Caco-2 (cell line): Measurements from ENCODE around the gene NAP1L3. TPM values are rescaled to one million over a fixed set of nuclear protein-coding genes. Genes with fewer than 3 reads are reported as not detected.

Experiments
- BruUV-seq: library from RNA; stranded (reverse); fragments of 400-500 nt; replicated peaks from 2 replicates; lab custom pipeline; 2021; lab: Mats Ljungman, UMichigan
- CTCF ChIA-PET: fragments of 300-600 bp; sonication (Branson Sonifier 250); formaldehyde crosslinking; loops from one replicate; lab custom pipeline; 2022; ENCODE audit warnings: antibody characterized with exemption; lab: Charles Lee
- POLR2A ChIA-PET: fragments of 300-600 bp; sonication (Branson Sonifier 250); formaldehyde crosslinking; loops from one replicate; lab custom pipeline; 2022; ENCODE audit warnings: antibody characterized with exemption; lab: Charles Lee
- DNase-seq, 2 experiments: peaks; one replicate each; pipeline versions ENCODE4 v3.0.0 to v3.0.0-alpha.2; 2020 to 2022
- H3K27me3 ChIP-seq: replicated peaks from 2 replicates; pipeline ENCODE4 v1.6.0; 2011; ENCODE audit warnings: low read length; ENCODE audit not compliant: control insufficient read depth, insufficient read depth
- H3K36me3 ChIP-seq: 2 replicates; pipeline ENCODE4 v1.5.1; 2011; ENCODE audit warnings: low read length; ENCODE audit not compliant: control insufficient read depth, insufficient read depth
- H3K4me1 ChIP-seq: fragments of 250-450 bp; sonication (Bioruptor Pico); 2 replicates; pipeline ENCODE4 v1.5.1; 2020; ENCODE audit warnings: mild to moderate bottlenecking
- H3K4me3 ChIP-seq: 2 replicates; pipeline ENCODE4 v1.5.1; 2011; ENCODE audit warnings: low read depth, mild to moderate bottlenecking, control low read depth, low read length
- H3K9me3 ChIP-seq: fragments of 250-450 bp; sonication (Bioruptor Pico); 2 replicates; pipeline ENCODE4 v1.5.1; 2020; ENCODE audit warnings: mild to moderate bottlenecking, moderate library complexity
- H3K27ac Mint-ChIP-seq: one replicate; pipeline ENCODE4 v1.8.0; 2022; ENCODE audit warnings: mixed read lengths; ENCODE audit not compliant: unreplicated experiment
- H3K27me3 Mint-ChIP-seq: one replicate; pipeline ENCODE4 v1.8.0; 2022; ENCODE audit warnings: mixed read lengths; ENCODE audit not compliant: insufficient read depth, unreplicated experiment
- H3K36me3 Mint-ChIP-seq: one replicate; pipeline ENCODE4 v1.8.0; 2022; ENCODE audit warnings: mild to moderate bottlenecking, mixed read lengths; ENCODE audit not compliant: insufficient read depth, unreplicated experiment
- H3K4me1 Mint-ChIP-seq: one replicate; pipeline ENCODE4 v1.8.0; 2022; ENCODE audit warnings: low read depth, mixed read lengths; ENCODE audit not compliant: unreplicated experiment
- H3K4me3 Mint-ChIP-seq: one replicate; pipeline ENCODE4 v1.8.0; 2022; ENCODE audit warnings: mild to moderate bottlenecking, moderate library complexity, mixed read lengths; ENCODE audit not compliant: unreplicated experiment
- H3K9me3 Mint-ChIP-seq: one replicate; pipeline ENCODE4 v1.8.0; 2022; ENCODE audit warnings: mixed read lengths; ENCODE audit not compliant: unreplicated experiment
- CTCF ChIP-seq, 2 experiments: fragments of 200-600 bp in 1 of 2; IDR thresholded peaks; 1 replicate in 1 of 2; 2 replicates in 1 of 2; pipeline versions ENCODE4 v1.5.1 to v1.8.0; 2011 to 2022; ENCODE audit warnings: antibody characterized with exemption in 1 of 2, control low read depth in 1 of 2, inconsistent platforms in 1 of 2, low read depth in 1 of 2, low read length in 1 of 2, mild to moderate bottlenecking in 1 of 2, moderate library complexity in 1 of 2; ENCODE audit not compliant: insufficient read depth in 1 of 2, severe bottlenecking in 1 of 2, unreplicated experiment in 1 of 2
- intact Hi-C: fragments of 100-400 bp; cut with micrococcal nuclease; formaldehyde crosslinking; loops from one replicate; pipeline ENCODE4 v1.10.0; 2022; ENCODE audit not compliant: unreplicated experiment
- total RNA-seq: library from RNA; stranded (reverse); gene quantifications from 2 replicates; pipeline ENCODE4 v1.2.3, GENCODE V29; 2022

The NAP1L3 gene
- total RNA-seq, 1 experiment from 2014 or later = not detected

GRCh38 chrX:93695981-93696380, 22.6 kb upstream of the NAP1L3 start:
- H3K27me3 ChIP-seq = no peaks in the 10 kb centered on the region
- no TSS peak for BruUV-seq
- Mint-ChIP-seq H3K27me3 (peaks cover 3% of the 10 kb centered on the region), H3K4me3 (no peak overlapping the region), H3K36me3 (no peaks in the 10 kb centered on the region), H3K9me3 (no peaks in the 10 kb centered on the region), H3K27ac (no peak overlapping the region), H3K4me1 (no peaks in the 10 kb centered on the region)
- DNase-seq = no peak
- H3K4me3 ChIP-seq = no peak overlapping the region
- POLR2A ChIA-PET = no interaction called here
- CTCF ChIA-PET = no interaction called here
- no peaks in the 10 kb centered on the region for H3K4me1 ChIP-seq
- intact Hi-C loops = no loop called here
- no peaks in the 10 kb centered on the region for H3K36me3 ChIP-seq
- no peak for TF ChIP-seq CTCF (IDR thresholded peaks at IDR 0.05; ENCODE audit: insufficient read depth in 1 of 2, low read depth in 1 of 2, low read length in 1 of 2, severe bottlenecking in 1 of 2, unreplicated experiment in 1 of 2)
- no peaks in the 10 kb centered on the region for H3K9me3 ChIP-seq

GRCh38 chrX:93673869-93674271, 492 bp upstream of the NAP1L3 start, which contains the start of gene FAM133A:
TSS of gene FAM133A (plus strand) at chrX:93674206. CDS start at chrX:93709420, 35,214 bp downstream.
- Mint-ChIP-seq H3K4me1 (no peaks in the 10 kb centered on the region), H3K27ac (no peak within 1 kb of the TSS), H3K9me3 (no peaks in the 10 kb centered on the region), H3K36me3 (no peaks in the 10 kb centered on the region), H3K27me3 (peaks cover 3% of the 10 kb centered on the region), H3K4me3 (no peak within 1 kb of the TSS)
- no TSS peak for BruUV-seq
- CTCF ChIA-PET = no interaction called here
- Histone ChIP-seq H3K27me3 (no peaks in the 10 kb centered on the region), H3K9me3 (no peaks in the 10 kb centered on the region), H3K4me3 (no peak within 1 kb of the TSS), H3K4me1 (no peaks in the 10 kb centered on the region), H3K36me3 (no peaks in the 10 kb centered on the region)
- intact Hi-C loops = no loop called here
- POLR2A ChIA-PET = no interaction called here
- no peak for TF ChIP-seq CTCF (IDR thresholded peaks at IDR 0.05; ENCODE audit: insufficient read depth in 1 of 2, low read depth in 1 of 2, low read length in 1 of 2, severe bottlenecking in 1 of 2, unreplicated experiment in 1 of 2)
- DNase-seq = no peak

GRCh38 chrX:93660575-93660974, 12.8 kb downstream of the NAP1L3 start:
- Mint-ChIP-seq H3K9me3 (no peaks in the 10 kb centered on the region), H3K4me1 (no peaks in the 10 kb centered on the region), H3K27me3 (no peaks in the 10 kb centered on the region), H3K36me3 (no peaks in the 10 kb centered on the region), H3K4me3 (no peak overlapping the region), H3K27ac (no peak overlapping the region)
- Histone ChIP-seq H3K27me3 (no peaks in the 10 kb centered on the region), H3K4me3 (no peak overlapping the region), H3K4me1 (no peaks in the 10 kb centered on the region), H3K36me3 (no peaks in the 10 kb centered on the region), H3K9me3 (no peaks in the 10 kb centered on the region)
- intact Hi-C loops = no loop called here
- CTCF ChIA-PET = no interaction called here
- no peak for DNase-seq
- POLR2A ChIA-PET = no interaction called here
- TF ChIP-seq CTCF (IDR thresholded peaks at IDR 0.05; ENCODE audit: insufficient read depth in 1 of 2, low read depth in 1 of 2, low read length in 1 of 2, severe bottlenecking in 1 of 2, unreplicated experiment in 1 of 2) = no peak
- BruUV-seq = no TSS peak
